SK-MEL-5 (cell line): ENCODE data around the gene SLC6A9. TPM values are rescaled to one million over a fixed set of nuclear protein-coding genes. Genes with fewer than 3 reads are reported as not detected.

ENCODE experiments used
- DNase-seq: peaks from one replicate; pipeline ENCODE4 v3.0.0-alpha.2; 2016; ENCODE audit warnings: low read depth, low spot score
- in situ Hi-C: cut with HindIII; loops from 2 replicates; pipeline ENCODE4 v1.10.0; 2016; ENCODE audit warnings: low sequenced_read_pairs, high pct_unique_total_duplicates, low pct_unique_long_range_greater_than_20kb
- total RNA-seq: library from RNA; depleted of rRNA; stranded (reverse); fragments of >200 nt; shearing (Covaris generic); gene quantifications from 2 replicates; pipeline ENCODE4 v1.2.3, GENCODE V29; 2014

SLC6A9 gene
- total RNA-seq, 1 experiment from 2014 or later: 0.77 TPM

- peak; percentile 97 for DNase-seq
- in situ Hi-C loops: no loop called here
Measured at GRCh38 chr1:43969746-43970466, 61.4 kb downstream of the SLC6A9 start, which contains the start of gene DPH2. DPH2 (plus strand) TSS chr1:43970010; CDS start chr1:43970176, 166 bp downstream.

GRCh38 chr1:43969416-43969745, 61.9 kb downstream of the SLC6A9 start:
- DNase-seq: no peak
- in situ Hi-C loops: no loop called here

GRCh38 chr1:43968348-43968948, 62.8 kb downstream of the SLC6A9 start:
- in situ Hi-C loops: no loop called here
- DNase-seq: no peak

GRCh38 chr1:43965316-43965715, 65.9 kb downstream of the SLC6A9 start:
- in situ Hi-C loops: no loop called here
- DNase-seq: no peak

- no peak for DNase-seq
- in situ Hi-C loops: no loop called here
Measured at GRCh38 chr1:43963890-43964289, 67.4 kb downstream of the SLC6A9 start.

GRCh38 chr1:43963006-43963405, 68.3 kb downstream of the SLC6A9 start:
- in situ Hi-C loops: no loop called here

GRCh38 chr1:43962324-43962723, 68.9 kb downstream of the SLC6A9 start:
- DNase-seq: no peak
- in situ Hi-C loops: no loop called here

More at GRCh38 chr1:43963006-43963405, 68.3 kb downstream of the SLC6A9 start:
- DNase-seq: no peak

- in situ Hi-C loops: no loop called here
- DNase-seq: no peak
Measured at GRCh38 chr1:43961692-43962091, 69.6 kb downstream of the SLC6A9 start.

- in situ Hi-C loops: no loop called here
- DNase-seq: no peak
Measured at GRCh38 chr1:43960798-43961197, 70.5 kb downstream of the SLC6A9 start.

GRCh38 chr1:43958351-43959255, 72.7 kb downstream of the SLC6A9 start:
- DNase-seq: no peak
- in situ Hi-C loops: no loop called here

- in situ Hi-C loops: no loop called here
- no peak for DNase-seq
Measured at GRCh38 chr1:43957407-43958040, 73.7 kb downstream of the SLC6A9 start.

- no peak for DNase-seq
- in situ Hi-C loops: no loop called here
Measured at GRCh38 chr1:43956234-43956633, 75.0 kb downstream of the SLC6A9 start.

GRCh38 chr1:43954036-43954435, 77.2 kb downstream of the SLC6A9 start:
- peak; percentile 34 for DNase-seq
- in situ Hi-C loops: no loop called here

- in situ Hi-C loops: no loop called here
- no peak for DNase-seq
Measured at GRCh38 chr1:43953361-43953760, 77.9 kb downstream of the SLC6A9 start.

- DNase-seq: no peak
- in situ Hi-C loops: no loop called here
Measured at GRCh38 chr1:43952731-43953346, 78.4 kb downstream of the SLC6A9 start.

GRCh38 chr1:43951021-43951985, 80.0 kb downstream of the SLC6A9 start:
- in situ Hi-C loops: no loop called here
- DNase-seq: no peak

GRCh38 chr1:43949678-43950077, 81.6 kb downstream of the SLC6A9 start:
- no peak for DNase-seq
- in situ Hi-C loops: no loop called here
